ENCODE results near the gene LRRC8A. TPM values are rescaled to one million over a fixed set of nuclear protein-coding genes. Genes with fewer than 3 reads are reported as not detected.

Gene LRRC8A
- total and polyA plus RNA-seq, 2 donors from 2014 or later: 18.5 to 37.4 TPM

DNA sequence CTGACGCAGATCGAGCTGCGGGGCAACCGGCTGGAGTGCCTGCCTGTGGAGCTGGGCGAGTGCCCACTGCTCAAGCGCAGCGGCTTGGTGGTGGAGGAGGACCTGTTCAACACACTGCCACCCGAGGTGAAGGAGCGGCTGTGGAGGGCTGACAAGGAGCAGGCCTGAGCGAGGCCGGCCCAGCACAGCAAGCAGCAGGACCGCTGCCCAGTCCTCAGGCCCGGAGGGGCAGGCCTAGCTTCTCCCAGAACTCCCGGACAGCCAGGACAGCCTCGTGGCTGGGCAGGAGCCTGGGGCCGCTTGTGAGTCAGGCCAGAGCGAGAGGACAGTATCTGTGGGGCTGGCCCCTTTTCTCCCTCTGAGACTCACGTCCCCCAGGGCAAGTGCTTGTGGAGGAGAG lies 34.3 kb downstream of the LRRC8A start:
- H3K4me1 ChIP-seq (ENCODE audit: control insufficient read depth in 2 of 3, insufficient read depth in 2 of 3, low read depth in 1 of 3, low read length in 3 of 3): peaks cover 0 to 41% (median 24%) of the 10 kb centered on the region in 3 donors
- TF ChIP-seq, protein P1, sequence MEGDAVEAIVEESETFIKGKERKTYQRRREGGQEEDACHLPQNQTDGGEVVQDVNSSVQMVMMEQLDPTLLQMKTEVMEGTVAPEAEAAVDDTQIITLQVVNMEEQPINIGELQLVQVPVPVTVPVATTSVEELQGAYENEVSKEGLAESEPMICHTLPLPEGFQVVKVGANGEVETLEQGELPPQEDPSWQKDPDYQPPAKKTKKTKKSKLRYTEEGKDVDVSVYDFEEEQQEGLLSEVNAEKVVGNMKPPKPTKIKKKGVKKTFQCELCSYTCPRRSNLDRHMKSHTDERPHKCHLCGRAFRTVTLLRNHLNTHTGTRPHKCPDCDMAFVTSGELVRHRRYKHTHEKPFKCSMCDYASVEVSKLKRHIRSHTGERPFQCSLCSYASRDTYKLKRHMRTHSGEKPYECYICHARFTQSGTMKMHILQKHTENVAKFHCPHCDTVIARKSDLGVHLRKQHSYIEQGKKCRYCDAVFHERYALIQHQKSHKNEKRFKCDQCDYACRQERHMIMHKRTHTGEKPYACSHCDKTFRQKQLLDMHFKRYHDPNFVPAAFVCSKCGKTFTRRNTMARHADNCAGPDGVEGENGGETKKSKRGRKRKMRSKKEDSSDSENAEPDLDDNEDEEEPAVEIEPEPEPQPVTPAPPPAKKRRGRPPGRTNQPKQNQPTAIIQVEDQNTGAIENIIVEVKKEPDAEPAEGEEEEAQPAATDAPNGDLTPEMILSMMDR (IDR thresholded peaks at IDR 0.05; ENCODE audit: borderline replicate concordance, extremely low read depth, insufficient read depth): no peak
- peak overlapping the region in 1 of 3 donors; percentile 41 for H3K9ac ChIP-seq (ENCODE audit: low read length in 3 of 3)

DNA sequence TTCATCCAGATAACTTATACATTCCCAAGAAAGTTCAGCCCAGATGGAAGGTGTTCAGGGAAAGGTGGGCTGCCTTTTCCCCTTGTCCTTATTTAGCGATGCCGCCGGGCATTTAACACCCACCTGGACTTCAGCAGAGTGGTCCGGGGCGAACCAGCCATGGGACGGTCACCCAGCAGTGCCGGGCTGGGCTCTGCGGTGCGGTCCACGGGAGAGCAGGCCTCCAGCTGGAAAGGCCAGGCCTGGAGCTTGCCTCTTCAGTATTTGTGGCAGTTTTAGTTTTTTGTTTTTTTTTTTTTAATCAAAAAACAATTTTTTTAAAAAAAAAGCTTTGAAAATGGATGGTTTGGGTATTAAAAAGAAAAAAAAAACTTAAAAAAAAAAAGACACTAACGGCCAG lies 34.8 kb downstream of the LRRC8A start:
- DNase-seq (no peak), FAIRE-seq (no peak)
- Histone ChIP-seq H3K27me3 (ENCODE audit: control insufficient read depth, insufficient read depth, low read length) (no peaks in the 10 kb centered on the region), H3K27ac (ENCODE audit: low read depth in 2 of 2, low read length in 2 of 2) (peak overlapping the region; percentile 74 to 81), H3K4me1 (ENCODE audit: control insufficient read depth in 2 of 3, insufficient read depth in 2 of 3, low read depth in 1 of 3, low read length in 3 of 3) (peaks cover 0 to 45% (median 24%) of the 10 kb centered on the region in 3 donors), H3K9me3 (ENCODE audit: control insufficient read depth in 2 of 3, insufficient read depth in 1 of 3, low read length in 3 of 3) (no peaks in the 10 kb centered on the region), H3K4me3 (ENCODE audit: low read length in 3 of 3) (no peak overlapping the region), H3K9ac (ENCODE audit: low read length in 3 of 3) (peak overlapping the region in 1 of 3 donors; percentile 41), H3K36me3 (ENCODE audit: control insufficient read depth in 2 of 3, insufficient read depth in 3 of 3, low read length in 3 of 3) (peaks cover 0 to 5% (median 0%) of the 10 kb centered on the region in 3 donors)
- intact Hi-C loops (cut with DNase I): no loop called here
- TF ChIP-seq, protein P1 (IDR thresholded peaks at IDR 0.05; ENCODE audit: borderline replicate concordance, extremely low read depth, insufficient read depth): no peak

More for the DNA sequence above, 34.3 kb downstream of the LRRC8A start:
- DNase-seq: no peak
- Histone ChIP-seq H3K4me3 (ENCODE audit: low read length in 3 of 3) (no peak overlapping the region), H3K27ac (ENCODE audit: low read depth in 2 of 2, low read length in 2 of 2) (peak overlapping the region; percentile 74 to 81), H3K9me3 (ENCODE audit: control insufficient read depth in 2 of 3, insufficient read depth in 1 of 3, low read length in 3 of 3) (no peaks in the 10 kb centered on the region), H3K36me3 (ENCODE audit: control insufficient read depth in 2 of 3, insufficient read depth in 3 of 3, low read length in 3 of 3) (peaks cover 0 to 5% (median 0%) of the 10 kb centered on the region in 3 donors), H3K27me3 (ENCODE audit: control insufficient read depth, insufficient read depth, low read length) (no peaks in the 10 kb centered on the region)
- intact Hi-C loops (cut with DNase I): no loop called here
- no peak for FAIRE-seq

DNA sequence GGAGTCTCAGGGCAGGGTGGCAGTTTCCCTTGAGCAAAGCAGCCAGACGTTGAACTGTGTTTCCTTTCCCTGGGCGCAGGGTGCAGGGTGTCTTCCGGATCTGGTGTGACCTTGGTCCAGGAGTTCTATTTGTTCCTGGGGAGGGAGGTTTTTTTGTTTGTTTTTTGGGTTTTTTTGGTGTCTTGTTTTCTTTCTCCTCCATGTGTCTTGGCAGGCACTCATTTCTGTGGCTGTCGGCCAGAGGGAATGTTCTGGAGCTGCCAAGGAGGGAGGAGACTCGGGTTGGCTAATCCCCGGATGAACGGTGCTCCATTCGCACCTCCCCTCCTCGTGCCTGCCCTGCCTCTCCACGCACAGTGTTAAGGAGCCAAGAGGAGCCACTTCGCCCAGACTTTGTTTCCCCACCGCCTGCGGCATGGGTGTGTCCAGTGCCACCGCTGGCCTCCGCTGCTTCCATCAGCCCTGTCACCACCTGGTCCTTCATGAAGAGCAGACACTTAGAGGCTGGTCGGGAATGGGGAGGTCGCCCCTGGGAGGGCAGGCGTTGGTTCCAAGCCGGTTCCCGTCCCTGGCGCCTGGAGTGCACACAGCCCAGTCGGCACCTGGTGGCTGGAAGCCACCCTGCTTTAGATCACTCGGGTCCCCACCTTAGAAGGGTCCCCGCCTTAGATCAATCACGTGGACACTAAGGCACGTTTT lies 35.4 kb downstream of the LRRC8A start:
- Histone ChIP-seq H3K27me3 (ENCODE audit: control insufficient read depth, insufficient read depth, low read length) (no peaks in the 10 kb centered on the region), H3K27ac (ENCODE audit: low read depth in 2 of 2, low read length in 2 of 2) (peak overlapping the region; percentile 68 to 71), H3K9ac (ENCODE audit: low read length in 3 of 3) (no peak overlapping the region), H3K4me1 (ENCODE audit: control insufficient read depth in 2 of 3, insufficient read depth in 2 of 3, low read depth in 1 of 3, low read length in 3 of 3) (peaks cover 0 to 43% (median 24%) of the 10 kb centered on the region in 3 donors), H3K36me3 (ENCODE audit: control insufficient read depth in 2 of 3, insufficient read depth in 3 of 3, low read length in 3 of 3) (peaks cover 0 to 5% (median 0%) of the 10 kb centered on the region in 3 donors), H3K4me3 (ENCODE audit: low read length in 3 of 3) (no peak overlapping the region), H3K9me3 (ENCODE audit: control insufficient read depth in 2 of 3, insufficient read depth in 1 of 3, low read length in 3 of 3) (no peaks in the 10 kb centered on the region)
- intact Hi-C loops (cut with DNase I): no loop called here
- TF ChIP-seq, protein P1 (IDR thresholded peaks at IDR 0.05; ENCODE audit: borderline replicate concordance, extremely low read depth, insufficient read depth): no peak
- DNase-seq (peak in 2 of 5 donors; percentile 49 to 85), FAIRE-seq (no peak)

Measured in kidney (tissue), 14 donors.